Heart left ventricle (tissue), 13 donors: ENCODE results near the gene TMEM253.

Source experiments
- CTCF ChIP-seq, 12 donors: fragments of 200-600 bp; sonication (generic) in 4 of 12; IDR thresholded peaks; one replicate each; pipeline versions ENCODE4 v1.5.0 to v1.8.0; 2018 to 2022; ENCODE audit warnings: antibody characterized with exemption in 12 of 12, mild to moderate bottlenecking in 5 of 12
- POLR2A ChIP-seq, 2 donors: fragments of 450-650 bp; IDR thresholded peaks; one replicate each; pipeline ENCODE4 v1.6.1; 2017; ENCODE audit warnings: antibody characterized with exemption in 2 of 2, mild to moderate bottlenecking in 2 of 2, moderate library complexity in 2 of 2
- donor health status: ischemic (EF 13 %, LVEDD 7.1; RV severe dilation, severe dysfunction).
- donor health status: DM: no; HTN: yes; CAD: no.
- donor health status: DM: no; HTN: no; CAD: no.
- donor health status: ischemic (EF 25% LVEDD 6.9; RV normal size, moderate dysfunction).
- donor health status: ischemic (EF 25% LVEDD 5.7; RV mildly dilated, moderate dysfunction).
- donor health status: ischemic (EF 35%, LVEDD 5.7; RV mildly dilated, moderate dysfunction).
- donor health status: nonischemic (EF 11% LVEDD 7.7; RV severe dilation, severe dysfunction).
- donor health status: DM: yes; HTN: yes; CAD: no.
- donor health status: PGD.
- donor health status: ischemic (EF 29% LVEDD 5.4; RV normal size, mild dysfunction).
- donor health status: nonischemic (EF 23%, LVEDD 6.1; RV moderate dilation, normal function).

- TF ChIP-seq POLR2A (IDR thresholded peaks at IDR 0.05): no peak
- TF ChIP-seq CTCF (IDR thresholded peaks at IDR 0.05): no peak
Measured at GRCh38 chr14:21149641-21150367, 48.9 kb downstream of the TMEM253 start.
